ENCODE data around the gene CD300C. TPM values are rescaled to one million over a fixed set of nuclear protein-coding genes. Genes with fewer than 3 reads are reported as not detected.

The CD300C gene
- total RNA-seq, 1 experiment from 2014 or later = not detected

DNA sequence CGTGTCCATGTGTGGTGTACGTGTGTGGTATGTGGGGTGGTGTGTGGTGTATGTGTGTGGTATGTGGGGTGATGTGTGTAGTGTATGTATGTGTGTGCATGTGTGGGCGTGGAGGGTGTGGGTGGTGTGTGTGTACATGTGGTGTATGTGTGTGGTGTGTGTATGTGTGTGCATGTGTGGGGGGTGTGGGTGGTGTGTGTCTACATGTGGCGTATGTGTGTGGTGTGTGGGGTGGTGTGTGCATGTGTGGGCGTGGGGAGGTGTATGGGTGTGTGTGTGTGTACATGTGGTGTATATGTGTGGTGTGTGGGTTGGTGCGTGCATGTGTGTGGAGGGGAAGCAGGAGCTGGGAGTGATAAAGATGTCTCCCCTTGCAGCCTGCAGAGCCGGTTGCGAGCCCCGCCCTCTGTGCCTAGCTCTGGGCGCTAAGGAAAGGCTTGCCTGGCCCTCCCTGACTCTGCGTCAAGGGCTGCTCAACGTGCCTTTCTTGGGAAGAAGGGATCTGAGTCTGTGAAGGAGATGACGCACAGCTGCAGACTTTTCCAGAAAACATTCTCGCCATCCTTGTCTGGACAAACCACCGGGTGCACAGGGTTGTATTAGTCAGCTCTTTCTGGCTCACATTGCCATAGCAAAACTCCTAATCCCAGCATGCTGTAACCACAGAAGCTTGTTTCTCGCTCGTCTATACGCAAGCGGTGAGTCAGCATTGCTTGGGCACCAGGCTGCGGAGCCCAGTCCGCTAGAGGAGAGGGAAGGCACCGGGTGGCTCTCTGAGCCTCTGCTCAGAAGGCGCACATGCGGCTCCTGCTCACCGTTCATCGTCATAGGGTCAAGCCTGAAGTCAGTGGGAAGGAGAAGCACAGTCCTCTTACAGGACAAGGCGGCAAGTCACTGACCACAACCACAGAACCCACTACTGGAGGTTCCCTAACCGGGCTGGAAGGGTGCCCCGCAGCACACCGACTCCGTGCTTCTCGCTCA, 23.4 kb upstream of the CD300C start:
- CTCF ChIA-PET = interaction anchor here (0.8 to 1.4 kb wide), 3 partner anchors 88 to 208 kb away, joined by 3 to 5 read pairs (median 4); partner anchors contain the start of gene BTBD17
- H3K27ac Mint-ChIP-seq = no peak overlapping the region; the same call in 1 of the 2 replicates
- H3K4me3 Mint-ChIP-seq = no peak overlapping the region
- POLR2A ChIA-PET = no interaction called here
- H3K27me3 Mint-ChIP-seq (ENCODE audit: low read depth) = peaks cover 9% of the 10 kb centered on the region
- peaks cover 4% of the 10 kb centered on the region; the same call in 1 of the 2 replicates for H3K4me1 Mint-ChIP-seq
- DNase-seq (ENCODE audit: low spot score) (no peak), ATAC-seq (no peak)
- TF ChIP-seq, protein P1, sequence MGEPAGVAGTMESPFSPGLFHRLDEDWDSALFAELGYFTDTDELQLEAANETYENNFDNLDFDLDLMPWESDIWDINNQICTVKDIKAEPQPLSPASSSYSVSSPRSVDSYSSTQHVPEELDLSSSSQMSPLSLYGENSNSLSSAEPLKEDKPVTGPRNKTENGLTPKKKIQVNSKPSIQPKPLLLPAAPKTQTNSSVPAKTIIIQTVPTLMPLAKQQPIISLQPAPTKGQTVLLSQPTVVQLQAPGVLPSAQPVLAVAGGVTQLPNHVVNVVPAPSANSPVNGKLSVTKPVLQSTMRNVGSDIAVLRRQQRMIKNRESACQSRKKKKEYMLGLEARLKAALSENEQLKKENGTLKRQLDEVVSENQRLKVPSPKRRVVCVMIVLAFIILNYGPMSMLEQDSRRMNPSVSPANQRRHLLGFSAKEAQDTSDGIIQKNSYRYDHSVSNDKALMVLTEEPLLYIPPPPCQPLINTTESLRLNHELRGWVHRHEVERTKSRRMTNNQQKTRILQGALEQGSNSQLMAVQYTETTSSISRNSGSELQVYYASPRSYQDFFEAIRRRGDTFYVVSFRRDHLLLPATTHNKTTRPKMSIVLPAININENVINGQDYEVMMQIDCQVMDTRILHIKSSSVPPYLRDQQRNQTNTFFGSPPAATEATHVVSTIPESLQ (CRISPR knock-in tag; IDR thresholded peaks at IDR 0.05) = no peak
- TF ChIP-seq, protein P2, sequence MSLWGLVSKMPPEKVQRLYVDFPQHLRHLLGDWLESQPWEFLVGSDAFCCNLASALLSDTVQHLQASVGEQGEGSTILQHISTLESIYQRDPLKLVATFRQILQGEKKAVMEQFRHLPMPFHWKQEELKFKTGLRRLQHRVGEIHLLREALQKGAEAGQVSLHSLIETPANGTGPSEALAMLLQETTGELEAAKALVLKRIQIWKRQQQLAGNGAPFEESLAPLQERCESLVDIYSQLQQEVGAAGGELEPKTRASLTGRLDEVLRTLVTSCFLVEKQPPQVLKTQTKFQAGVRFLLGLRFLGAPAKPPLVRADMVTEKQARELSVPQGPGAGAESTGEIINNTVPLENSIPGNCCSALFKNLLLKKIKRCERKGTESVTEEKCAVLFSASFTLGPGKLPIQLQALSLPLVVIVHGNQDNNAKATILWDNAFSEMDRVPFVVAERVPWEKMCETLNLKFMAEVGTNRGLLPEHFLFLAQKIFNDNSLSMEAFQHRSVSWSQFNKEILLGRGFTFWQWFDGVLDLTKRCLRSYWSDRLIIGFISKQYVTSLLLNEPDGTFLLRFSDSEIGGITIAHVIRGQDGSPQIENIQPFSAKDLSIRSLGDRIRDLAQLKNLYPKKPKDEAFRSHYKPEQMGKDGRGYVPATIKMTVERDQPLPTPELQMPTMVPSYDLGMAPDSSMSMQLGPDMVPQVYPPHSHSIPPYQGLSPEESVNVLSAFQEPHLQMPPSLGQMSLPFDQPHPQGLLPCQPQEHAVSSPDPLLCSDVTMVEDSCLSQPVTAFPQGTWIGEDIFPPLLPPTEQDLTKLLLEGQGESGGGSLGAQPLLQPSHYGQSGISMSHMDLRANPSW (CRISPR knock-in tag; conservative IDR thresholded peaks at IDR 0.05; ENCODE audit: low read depth) = no peak
- TF ChIP-seq CREB1 (CRISPR knock-in tag; IDR thresholded peaks at IDR 0.05) = no peak
- TF ChIP-seq ETV6 (CRISPR knock-in tag; IDR thresholded peaks at IDR 0.05) = no peak
- TF ChIP-seq NFE2L1 (CRISPR knock-in tag; IDR thresholded peaks at IDR 0.05) = no peak
- peaks cover 8% of the 10 kb centered on the region; the same call in 1 of the 2 replicates for H3K9me3 Mint-ChIP-seq
- H3K36me3 Mint-ChIP-seq = no peaks in the 10 kb centered on the region

DNA sequence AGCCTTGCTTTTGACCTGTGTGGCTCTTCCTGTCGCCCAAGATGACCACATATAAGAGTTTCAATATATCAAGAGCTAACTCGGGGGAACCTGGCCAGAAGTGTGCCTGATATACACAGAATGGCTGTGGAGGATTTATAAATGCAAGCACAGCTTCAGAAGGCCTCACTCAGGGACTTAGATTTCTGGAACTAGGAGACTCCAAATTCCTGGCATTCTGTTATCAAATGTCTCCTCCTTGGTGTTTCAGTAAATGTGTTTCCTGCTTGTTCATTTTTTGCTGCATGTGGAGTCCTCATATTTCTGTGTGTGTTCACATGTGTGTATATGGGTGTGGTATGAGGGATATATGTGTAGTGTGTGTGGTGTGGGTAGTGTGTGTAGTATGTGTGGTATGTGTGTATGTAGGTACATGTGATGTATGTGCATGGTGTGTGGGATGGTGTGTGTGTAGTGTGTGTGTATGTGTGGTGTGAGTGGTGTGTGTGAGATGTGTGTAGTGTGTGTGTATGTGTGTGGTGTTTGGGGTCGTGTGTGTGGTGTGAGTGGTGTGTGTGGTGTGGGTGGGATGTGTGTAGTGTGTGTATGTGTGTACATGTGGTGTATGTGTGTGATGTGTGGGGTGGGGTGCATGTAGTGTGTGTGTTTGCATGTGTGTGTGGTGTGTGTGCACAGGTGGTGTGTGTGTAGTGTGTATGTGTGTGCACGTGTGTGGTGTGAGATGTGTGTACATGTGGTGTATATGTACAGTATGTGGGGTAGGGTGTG, 22.4 kb upstream of the CD300C start:
- ChIA-PET CTCF (interaction anchor here (2.4 kb wide), 1 partner anchor 89 kb away, joined by 31 read pairs; no protein-coding TSS in a partner anchor), POLR2A (no interaction called here)
- no peak for ATAC-seq
- Mint-ChIP-seq H3K27me3 (ENCODE audit: low read depth) (peaks cover 13% of the 10 kb centered on the region), H3K4me3 (no peak overlapping the region), H3K9me3 (peaks cover 13% of the 10 kb centered on the region), H3K36me3 (no peaks in the 10 kb centered on the region), H3K27ac (no peak overlapping the region), H3K4me1 (peaks cover 4% of the 10 kb centered on the region; the same call in 1 of the 2 replicates)
- TF ChIP-seq NR1H2 (CRISPR knock-in tag; IDR thresholded peaks at IDR 0.05) (no peak), TP53 (CRISPR knock-in tag; IDR thresholded peaks at IDR 0.05) (no peak), GABPB1 (CRISPR knock-in tag; IDR thresholded peaks at IDR 0.05) (no peak), JAZF1 (CRISPR knock-in tag; IDR thresholded peaks at IDR 0.05) (no peak), ELF4 (CRISPR knock-in tag; IDR thresholded peaks at IDR 0.05; ENCODE audit: low read depth) (no peak)
- TF ChIP-seq, protein P3, sequence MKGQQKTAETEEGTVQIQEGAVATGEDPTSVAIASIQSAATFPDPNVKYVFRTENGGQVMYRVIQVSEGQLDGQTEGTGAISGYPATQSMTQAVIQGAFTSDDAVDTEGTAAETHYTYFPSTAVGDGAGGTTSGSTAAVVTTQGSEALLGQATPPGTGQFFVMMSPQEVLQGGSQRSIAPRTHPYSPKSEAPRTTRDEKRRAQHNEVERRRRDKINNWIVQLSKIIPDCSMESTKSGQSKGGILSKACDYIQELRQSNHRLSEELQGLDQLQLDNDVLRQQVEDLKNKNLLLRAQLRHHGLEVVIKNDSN (CRISPR knock-in tag; IDR thresholded peaks at IDR 0.05) = no peak
- TF ChIP-seq, protein P4, sequence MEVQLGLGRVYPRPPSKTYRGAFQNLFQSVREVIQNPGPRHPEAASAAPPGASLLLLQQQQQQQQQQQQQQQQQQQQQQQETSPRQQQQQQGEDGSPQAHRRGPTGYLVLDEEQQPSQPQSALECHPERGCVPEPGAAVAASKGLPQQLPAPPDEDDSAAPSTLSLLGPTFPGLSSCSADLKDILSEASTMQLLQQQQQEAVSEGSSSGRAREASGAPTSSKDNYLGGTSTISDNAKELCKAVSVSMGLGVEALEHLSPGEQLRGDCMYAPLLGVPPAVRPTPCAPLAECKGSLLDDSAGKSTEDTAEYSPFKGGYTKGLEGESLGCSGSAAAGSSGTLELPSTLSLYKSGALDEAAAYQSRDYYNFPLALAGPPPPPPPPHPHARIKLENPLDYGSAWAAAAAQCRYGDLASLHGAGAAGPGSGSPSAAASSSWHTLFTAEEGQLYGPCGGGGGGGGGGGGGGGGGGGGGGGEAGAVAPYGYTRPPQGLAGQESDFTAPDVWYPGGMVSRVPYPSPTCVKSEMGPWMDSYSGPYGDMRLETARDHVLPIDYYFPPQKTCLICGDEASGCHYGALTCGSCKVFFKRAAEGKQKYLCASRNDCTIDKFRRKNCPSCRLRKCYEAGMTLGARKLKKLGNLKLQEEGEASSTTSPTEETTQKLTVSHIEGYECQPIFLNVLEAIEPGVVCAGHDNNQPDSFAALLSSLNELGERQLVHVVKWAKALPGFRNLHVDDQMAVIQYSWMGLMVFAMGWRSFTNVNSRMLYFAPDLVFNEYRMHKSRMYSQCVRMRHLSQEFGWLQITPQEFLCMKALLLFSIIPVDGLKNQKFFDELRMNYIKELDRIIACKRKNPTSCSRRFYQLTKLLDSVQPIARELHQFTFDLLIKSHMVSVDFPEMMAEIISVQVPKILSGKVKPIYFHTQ (CRISPR knock-in tag; IDR thresholded peaks at IDR 0.05) = no peak
- DNase-seq (ENCODE audit: low spot score) = no peak

Measured in WTC11 (cell line).